ENCODE data around the gene HIPK2. TPM values are rescaled to one million over a fixed set of nuclear protein-coding genes. Genes with fewer than 3 reads are reported as not detected.

The HIPK2 gene
- total and polyA plus RNA-seq, 5 donors = 72.1 to 131 (median 96.1) TPM

DNA sequence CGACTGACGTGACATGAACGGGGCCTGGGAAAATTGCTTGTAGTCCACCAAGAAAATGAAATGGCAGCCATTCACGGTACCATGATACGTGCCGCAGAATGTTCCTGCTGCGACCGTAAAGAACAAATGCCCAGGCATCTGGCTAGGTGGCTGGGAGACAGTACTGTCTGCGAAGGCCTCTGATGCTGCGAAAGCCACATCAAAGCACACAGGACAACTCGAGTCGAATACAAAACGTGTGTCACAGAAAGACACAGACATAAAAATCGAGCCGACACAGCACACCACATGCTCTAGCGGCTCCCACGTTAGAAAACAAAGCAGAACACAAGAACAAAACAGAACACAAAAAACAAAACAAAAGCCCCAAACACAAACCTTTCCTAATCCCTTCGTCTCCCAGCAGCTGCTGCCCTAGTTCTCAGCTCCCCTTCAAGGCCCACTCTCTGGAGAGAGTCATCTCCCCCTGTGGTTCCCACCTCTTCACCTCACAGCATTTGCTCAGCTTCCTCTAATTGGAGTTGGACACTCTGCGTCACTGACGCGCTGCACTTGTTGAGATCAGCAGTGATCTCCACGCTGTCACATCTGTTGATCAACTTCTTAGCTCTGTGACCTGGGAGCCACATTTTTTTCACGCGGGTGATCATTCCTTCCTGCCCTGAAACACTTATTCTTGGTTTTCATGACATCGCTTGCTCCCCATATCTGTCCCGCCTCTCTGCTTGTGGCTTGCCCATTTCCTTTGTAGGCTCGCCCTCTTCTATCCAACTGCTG lies 142.1 kb downstream of the HIPK2 start:
- intact Hi-C loops (cut with DNase I) = no loop called here
- ATAC-seq (no peak), DNase-seq (no peak)
- Histone ChIP-seq H3K4me1 (ENCODE audit: control insufficient read depth, insufficient read depth, low read length) (peaks cover 5% of the 10 kb centered on the region), H3K27me3 (ENCODE audit: control insufficient read depth, insufficient read depth) (no peaks in the 10 kb centered on the region), H3K9me3 (ENCODE audit: control insufficient read depth, low read length) (no peaks in the 10 kb centered on the region), H3K4me3 (ENCODE audit: low read length) (no peak overlapping the region), H3K27ac (ENCODE audit: low read length) (no peak overlapping the region)
- 88% methylated on average over 27 of the region's 27 CpGs for WGBS

DNA sequence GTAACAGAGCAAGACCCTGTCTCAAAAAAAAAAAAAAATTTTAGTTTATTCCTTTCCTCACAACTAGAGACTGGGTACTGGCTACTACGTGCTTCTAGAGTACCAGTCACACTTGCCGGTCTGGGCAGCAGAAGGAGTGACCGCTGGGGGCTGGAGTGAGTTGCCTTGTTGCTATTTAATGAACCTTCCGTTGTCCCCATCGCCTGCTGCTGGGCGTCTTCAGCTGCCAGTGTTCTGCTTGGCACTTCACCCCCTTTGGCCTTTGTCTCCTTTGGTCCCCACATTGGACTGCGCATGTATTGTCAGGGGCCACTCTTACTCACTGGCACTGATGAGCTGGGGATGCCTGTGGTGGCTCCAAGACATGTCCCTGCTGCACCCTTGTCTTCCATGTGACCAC lies 143.7 kb downstream of the HIPK2 start:
- intact Hi-C loops (cut with DNase I) = no loop called here
- H3K4me3 ChIP-seq (ENCODE audit: low read length) = no peak overlapping the region
- ATAC-seq = no peak
- WGBS = 94% methylated on average over 7 of the region's 7 CpGs
- H3K27ac ChIP-seq (ENCODE audit: low read length) = no peak overlapping the region
- H3K4me1 ChIP-seq (ENCODE audit: control insufficient read depth, insufficient read depth, low read length) = peaks cover 2% of the 10 kb centered on the region
- H3K9me3 ChIP-seq (ENCODE audit: control insufficient read depth, low read length) = no peaks in the 10 kb centered on the region
- no peaks in the 10 kb centered on the region for H3K27me3 ChIP-seq (ENCODE audit: control insufficient read depth, insufficient read depth)
- no peak for DNase-seq

DNA sequence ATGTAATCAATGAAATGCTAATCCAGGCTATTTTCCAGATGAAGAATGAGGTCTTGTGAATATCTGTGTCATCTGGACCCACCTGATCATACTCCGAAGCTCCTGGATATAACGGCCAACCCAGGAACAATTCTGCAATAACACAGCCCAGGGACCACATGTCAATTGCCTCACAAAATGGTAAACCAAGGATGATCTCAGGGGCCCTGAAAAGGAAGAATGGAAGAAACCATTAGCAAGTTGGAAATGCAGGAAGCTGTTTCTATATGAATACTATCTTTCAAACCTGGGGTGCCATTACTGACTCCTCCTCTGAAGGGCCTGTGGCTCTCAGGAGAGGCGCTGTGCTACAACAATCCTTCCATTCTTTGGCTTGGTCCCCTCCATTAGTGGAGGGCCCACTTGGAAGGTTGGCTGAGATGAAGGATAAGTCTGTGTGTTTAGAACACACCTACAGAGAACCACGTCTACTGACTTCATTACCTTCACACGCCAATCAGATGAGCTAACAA lies 146.2 kb downstream of the HIPK2 start:
- H3K4me1 ChIP-seq (ENCODE audit: control insufficient read depth, insufficient read depth, low read length) = peaks cover 2% of the 10 kb centered on the region
- H3K27ac ChIP-seq (ENCODE audit: low read length) = no peak overlapping the region
- H3K4me3 ChIP-seq (ENCODE audit: low read length) = no peak overlapping the region
- H3K27me3 ChIP-seq (ENCODE audit: control insufficient read depth, insufficient read depth) = no peaks in the 10 kb centered on the region
- DNase-seq = no peak
- 94% methylated on average over 5 of the region's 5 CpGs for WGBS
- no peaks in the 10 kb centered on the region for H3K9me3 ChIP-seq (ENCODE audit: control insufficient read depth, low read length)
- intact Hi-C loops (cut with DNase I) = no loop called here
- no peak for ATAC-seq

DNA sequence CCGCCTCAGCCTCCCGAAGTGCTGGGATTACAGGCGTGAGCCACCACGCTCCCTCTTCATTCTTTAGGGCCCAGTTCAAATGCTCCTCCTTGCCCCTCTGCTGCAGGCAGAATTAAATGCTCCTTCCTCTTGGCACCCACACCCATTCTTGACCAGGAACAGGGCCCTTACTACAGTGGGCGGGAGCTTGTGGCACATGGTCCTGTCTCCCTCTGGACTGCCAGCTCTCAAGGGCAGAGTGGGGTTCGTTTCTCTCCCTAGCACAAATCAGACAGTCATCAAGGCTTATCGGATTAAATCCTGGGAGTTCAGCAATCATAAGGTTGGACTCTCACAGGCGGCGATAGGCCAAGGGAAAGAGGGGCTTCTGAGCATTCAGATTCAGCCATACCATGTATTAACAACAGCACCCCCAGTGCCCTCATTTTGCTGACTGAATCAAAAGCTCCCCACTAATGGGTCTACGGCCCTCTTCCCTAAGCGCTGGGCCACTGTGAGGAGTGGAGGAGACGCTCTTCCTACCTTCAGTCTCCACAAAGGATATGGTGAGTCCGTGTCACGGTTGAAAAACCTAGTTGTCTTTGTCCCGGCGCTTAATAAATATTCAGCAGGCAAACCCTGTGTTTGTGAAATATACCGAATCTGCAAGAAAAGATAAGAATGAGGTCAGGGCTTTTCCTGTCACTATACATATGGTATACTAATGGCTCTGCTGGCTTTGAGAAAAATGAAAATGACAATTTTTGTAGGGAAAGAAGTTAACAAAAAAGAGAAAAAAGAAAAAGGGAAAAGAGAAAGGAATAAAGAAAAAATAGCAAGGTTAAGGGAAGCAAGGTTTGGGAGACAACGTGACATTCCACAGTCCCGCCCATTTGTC lies 146.9 kb downstream of the HIPK2 start:
- intact Hi-C loops (cut with DNase I) = no loop called here
- 88% methylated on average over 19 of the region's 19 CpGs for WGBS
- no peak overlapping the region for H3K4me3 ChIP-seq (ENCODE audit: low read length)
- H3K9me3 ChIP-seq (ENCODE audit: control insufficient read depth, low read length) = no peaks in the 10 kb centered on the region
- no peak for ATAC-seq
- DNase-seq = no peak
- H3K27me3 ChIP-seq (ENCODE audit: control insufficient read depth, insufficient read depth) = no peaks in the 10 kb centered on the region
- peaks cover 1% of the 10 kb centered on the region for H3K4me1 ChIP-seq (ENCODE audit: control insufficient read depth, insufficient read depth, low read length)
- no peak overlapping the region for H3K27ac ChIP-seq (ENCODE audit: low read length)

DNA sequence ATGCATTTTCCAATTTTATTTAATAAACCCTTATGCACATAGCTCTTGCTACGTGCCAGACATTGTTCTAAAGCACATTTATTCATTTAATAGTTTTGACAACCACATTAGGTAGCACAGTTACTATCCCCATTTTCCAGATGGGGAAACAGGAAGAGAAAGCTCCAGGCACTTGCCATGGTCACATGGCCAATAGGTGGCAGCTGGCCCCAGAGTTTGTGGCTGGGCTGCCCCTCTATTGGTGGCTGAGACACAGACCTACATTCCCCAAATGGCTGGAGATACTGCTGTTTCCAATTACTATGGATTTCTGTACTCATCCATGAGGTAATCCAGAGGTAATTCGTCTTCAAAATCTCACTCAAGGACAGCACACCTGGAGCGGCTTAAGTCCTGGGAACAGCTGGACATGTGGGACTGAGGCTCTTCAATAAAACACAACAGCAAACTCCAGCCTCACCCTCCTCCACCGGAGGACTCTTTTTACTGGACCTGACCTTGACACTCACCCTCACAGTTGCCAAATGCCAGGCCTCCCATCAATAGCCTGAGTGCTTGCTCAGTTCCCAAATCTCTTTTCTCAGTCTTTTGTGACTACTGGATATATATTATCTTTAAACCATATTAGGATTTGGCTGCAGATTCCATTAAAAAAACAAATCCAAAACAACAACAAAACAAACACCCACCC lies 148.3 kb downstream of the HIPK2 start:
- Histone ChIP-seq H3K4me3 (ENCODE audit: low read length) (no peak overlapping the region), H3K4me1 (ENCODE audit: control insufficient read depth, insufficient read depth, low read length) (no peaks in the 10 kb centered on the region), H3K27ac (ENCODE audit: low read length) (no peak overlapping the region), H3K27me3 (ENCODE audit: control insufficient read depth, insufficient read depth) (no peaks in the 10 kb centered on the region), H3K9me3 (ENCODE audit: control insufficient read depth, low read length) (no peaks in the 10 kb centered on the region)
- intact Hi-C loops (cut with DNase I) = loop anchor here in 1 of 4 donors (10.0 kb wide), 1 partner anchor 375 kb away; no protein-coding TSS in a partner anchor
- ATAC-seq (no peak), DNase-seq (no peak)
- WGBS = 83% methylated on average over 4 of the region's 4 CpGs

DNA sequence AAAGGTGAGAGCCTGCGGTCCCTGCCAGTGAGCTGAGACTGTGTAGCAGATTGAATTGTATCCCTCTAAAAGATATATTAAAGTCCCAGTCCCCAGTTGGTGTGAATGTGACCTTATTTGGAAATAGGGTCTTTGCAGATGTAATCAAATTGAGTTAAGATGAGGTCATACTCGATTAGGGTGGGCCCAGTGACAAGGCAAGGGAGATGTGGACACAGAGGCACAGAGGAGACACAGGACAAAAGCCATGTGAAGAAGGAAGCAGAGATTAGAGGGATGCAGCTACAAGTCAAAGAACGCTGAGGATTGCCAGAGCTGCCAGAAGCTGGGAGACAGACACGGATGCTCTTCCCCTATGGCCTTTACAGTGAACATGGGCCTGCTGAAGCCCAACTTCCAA lies 150.0 kb downstream of the HIPK2 start:
- WGBS = 87% methylated on average over 4 of the region's 4 CpGs
- Histone ChIP-seq H3K4me1 (ENCODE audit: control insufficient read depth, insufficient read depth, low read length) (no peaks in the 10 kb centered on the region), H3K27me3 (ENCODE audit: control insufficient read depth, insufficient read depth) (no peaks in the 10 kb centered on the region), H3K27ac (ENCODE audit: low read length) (no peak overlapping the region), H3K9me3 (ENCODE audit: control insufficient read depth, low read length) (no peaks in the 10 kb centered on the region), H3K4me3 (ENCODE audit: low read length) (no peak overlapping the region)
- intact Hi-C loops (cut with DNase I) = loop anchor here in 1 of 4 donors (10.0 kb wide), 1 partner anchor 377 kb away; no protein-coding TSS in a partner anchor
- no peak for DNase-seq
- ATAC-seq = no peak

DNA sequence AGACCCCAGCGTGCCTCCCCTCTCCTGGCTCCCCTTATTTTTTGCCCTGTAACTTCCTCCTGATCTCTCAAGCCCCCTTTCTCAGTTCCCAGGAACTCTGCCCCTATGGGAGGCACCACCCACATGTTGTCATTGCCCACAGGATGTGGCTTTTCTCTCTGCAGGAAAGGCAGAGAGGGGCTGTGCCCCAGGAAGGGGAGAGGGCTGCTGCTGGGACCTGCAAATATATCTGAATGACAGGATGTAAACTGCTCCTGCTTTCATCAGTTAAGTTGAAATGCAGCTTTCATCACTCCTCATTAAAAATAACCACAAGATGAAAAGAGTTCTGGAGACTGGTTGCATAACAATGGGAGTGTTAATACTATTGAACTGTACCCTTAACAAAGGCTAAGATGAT lies 151.0 kb downstream of the HIPK2 start:
- WGBS = 88% methylated on average over 1 of the region's 1 CpG
- no peak for ATAC-seq
- intact Hi-C loops (cut with DNase I) = loop anchor here in 1 of 4 donors (10.0 kb wide), 1 partner anchor 378 kb away; no protein-coding TSS in a partner anchor
- H3K4me1 ChIP-seq (ENCODE audit: control insufficient read depth, insufficient read depth, low read length) = no peaks in the 10 kb centered on the region
- no peaks in the 10 kb centered on the region for H3K9me3 ChIP-seq (ENCODE audit: control insufficient read depth, low read length)
- H3K27me3 ChIP-seq (ENCODE audit: control insufficient read depth, insufficient read depth) = no peaks in the 10 kb centered on the region
- no peak overlapping the region for H3K27ac ChIP-seq (ENCODE audit: low read length)
- DNase-seq = no peak
- H3K4me3 ChIP-seq (ENCODE audit: low read length) = no peak overlapping the region

DNA sequence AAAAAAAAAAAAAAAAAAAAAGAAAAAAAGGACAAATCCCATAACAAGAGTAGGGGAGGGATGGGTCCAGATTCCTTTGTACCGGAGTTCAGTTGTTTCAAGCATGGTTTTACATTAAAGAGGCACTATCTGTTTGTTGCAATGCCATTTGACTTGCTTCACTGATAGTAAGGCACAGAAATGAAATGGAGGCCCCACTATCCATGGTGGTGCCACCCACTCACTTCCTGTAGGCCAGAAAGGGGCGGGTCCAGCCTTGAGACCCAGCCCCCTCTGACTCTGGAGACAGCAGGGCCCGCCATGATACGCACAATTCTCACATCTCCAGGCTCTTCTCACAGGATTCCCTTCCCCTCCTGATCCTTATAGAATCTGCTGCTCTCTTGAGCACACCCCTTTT lies 154.3 kb downstream of the HIPK2 start:
- H3K4me1 ChIP-seq (ENCODE audit: control insufficient read depth, insufficient read depth, low read length) = no peaks in the 10 kb centered on the region
- no peaks in the 10 kb centered on the region for H3K9me3 ChIP-seq (ENCODE audit: control insufficient read depth, low read length)
- no peak overlapping the region for H3K4me3 ChIP-seq (ENCODE audit: low read length)
- peak in 1 of 2 donors; percentile 25 for ATAC-seq
- DNase-seq = no peak
- 91% methylated on average over 4 of the region's 4 CpGs for WGBS
- H3K27ac ChIP-seq (ENCODE audit: low read length) = no peak overlapping the region
- intact Hi-C loops (cut with DNase I) = loop anchor here in 2 of 4 donors (5.0 to 10.0 kb wide), 2 partner anchors 379 to 381 kb away; no protein-coding TSS in a partner anchor
- no peaks in the 10 kb centered on the region for H3K27me3 ChIP-seq (ENCODE audit: control insufficient read depth, insufficient read depth)

DNA sequence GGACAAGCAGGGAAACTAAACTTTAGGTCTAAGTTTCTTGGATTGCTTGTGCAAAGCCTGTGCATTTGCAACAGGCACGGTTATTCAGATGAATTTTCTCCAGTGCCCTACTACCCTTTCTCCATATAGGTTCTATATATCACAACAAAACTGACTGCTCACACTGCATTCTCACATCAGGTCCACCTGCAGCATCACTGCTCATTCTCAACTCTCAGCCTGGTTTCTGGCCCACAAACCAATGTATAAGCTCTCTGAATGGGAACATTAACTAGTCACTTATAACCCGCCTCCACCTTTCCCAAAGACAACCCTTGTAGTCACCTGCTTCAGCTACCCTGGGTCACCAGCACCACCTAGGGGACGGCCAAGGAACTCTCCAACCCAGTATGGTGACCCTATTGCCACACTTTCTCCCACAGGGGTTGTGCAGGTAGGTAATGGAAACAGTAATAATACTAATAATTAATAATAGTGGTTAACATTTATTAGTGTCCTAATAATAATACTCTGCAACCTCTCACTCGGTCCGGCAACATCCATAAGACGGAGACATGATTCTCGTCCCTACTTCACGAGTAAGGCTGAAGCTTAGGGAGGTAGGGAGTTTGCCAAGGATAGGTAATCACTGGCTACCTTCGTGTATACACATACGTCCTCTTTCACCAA lies 157.0 kb downstream of the HIPK2 start:
- Histone ChIP-seq H3K9me3 (ENCODE audit: control insufficient read depth, low read length) (no peaks in the 10 kb centered on the region), H3K27ac (ENCODE audit: low read length) (no peak overlapping the region), H3K4me3 (ENCODE audit: low read length) (no peak overlapping the region), H3K27me3 (ENCODE audit: control insufficient read depth, insufficient read depth) (no peaks in the 10 kb centered on the region), H3K4me1 (ENCODE audit: control insufficient read depth, insufficient read depth, low read length) (no peaks in the 10 kb centered on the region)
- intact Hi-C loops (cut with DNase I) = loop anchor here in 2 of 4 donors (5.0 to 10.0 kb wide), 2 partner anchors 381 to 384 kb away; no protein-coding TSS in a partner anchor
- DNase-seq = no peak
- no peak for ATAC-seq
- 89% methylated on average over 10 of the region's 10 CpGs for WGBS

DNA sequence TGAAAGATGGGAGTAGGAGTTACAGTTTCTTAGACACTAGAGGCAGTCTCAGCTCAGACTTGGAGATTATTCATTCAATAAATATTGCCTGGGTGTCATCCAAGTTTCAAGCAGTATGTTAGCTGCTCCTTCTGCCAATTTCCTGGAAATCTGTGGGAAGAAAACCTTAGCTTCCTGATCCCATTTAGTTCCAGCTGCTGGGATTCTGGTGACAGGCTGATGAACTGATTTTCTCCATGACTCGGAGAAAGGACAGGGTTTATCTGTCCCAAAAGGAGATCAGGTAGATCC lies 158.5 kb downstream of the HIPK2 start:
- Histone ChIP-seq H3K27ac (ENCODE audit: low read length) (no peak overlapping the region), H3K4me1 (ENCODE audit: control insufficient read depth, insufficient read depth, low read length) (no peaks in the 10 kb centered on the region), H3K4me3 (ENCODE audit: low read length) (no peak overlapping the region), H3K9me3 (ENCODE audit: control insufficient read depth, low read length) (no peaks in the 10 kb centered on the region), H3K27me3 (ENCODE audit: control insufficient read depth, insufficient read depth) (no peaks in the 10 kb centered on the region)
- DNase-seq = no peak
- intact Hi-C loops (cut with DNase I) = loop anchor here in 1 of 4 donors (10.0 kb wide), 1 partner anchor 385 kb away; no protein-coding TSS in a partner anchor
- ATAC-seq = no peak
- WGBS = 41% methylated on average over 1 of the region's 1 CpG

All from right cardiac atrium (tissue), 5 donors.